H1 (cell line): ENCODE measurements around the gene ZDHHC11B. TPM values are rescaled to one million over a fixed set of nuclear protein-coding genes. Genes with fewer than 3 reads are reported as not detected.
"Not testable (repeated sequence)": the region's sequence is repeated elsewhere in the genome, so short reads cannot be mapped to it uniquely, and the experiment has no call there.

Experiments
- CTCF ChIA-PET: fragments of 300-600 bp; sonication (Branson Sonifier 250); formaldehyde crosslinking; loops from one replicate; lab custom pipeline; 2021; ENCODE audit not compliant: partially characterized antibody; lab: Charles Lee
- POLR2A ChIA-PET: fragments of 300-600 bp; sonication (Branson Sonifier 250); formaldehyde crosslinking; loops from one replicate; lab custom pipeline; 2021; ENCODE audit warnings: inconsistent platforms; ENCODE audit not compliant: partially characterized antibody; lab: Charles Lee
- DNase-seq, 2 experiments: peaks; one replicate each; pipeline versions ENCODE4 v3.0.0 to v3.0.0-alpha.2; 2010 to 2022; ENCODE audit warnings: low spot score in 2 of 2, low read depth in 1 of 2, mixed read lengths in 1 of 2
- FAIRE-seq: peaks from 2 replicates; lab custom pipeline; 2011; peaks lifted over from hg19 to GRCh38; lab: Jason Lieb, UNC
- H2AFZ ChIP-seq: 2 replicates; pipeline ENCODE4 v1.8.1; 2012; ENCODE audit warnings: low read length, inconsistent platforms
- H2AK5ac ChIP-seq: 2 replicates; pipeline ENCODE4 v1.6.1; 2013; ENCODE audit warnings: low read depth, low read length
- H2BK120ac ChIP-seq: replicated peaks from 2 replicates; pipeline ENCODE3; 2013; ENCODE audit warnings: low read depth, low read length, inconsistent platforms
- H2BK12ac ChIP-seq: 2 replicates; pipeline ENCODE4 v1.6.1; 2013; ENCODE audit warnings: low read depth, low read length
- H2BK15ac ChIP-seq: 2 replicates; pipeline ENCODE4 v1.6.1; 2013; ENCODE audit warnings: low read length
- H2BK20ac ChIP-seq: 2 replicates; pipeline ENCODE4 v1.6.1; 2013; ENCODE audit warnings: low read length
- H2BK5ac ChIP-seq: 2 replicates; pipeline ENCODE4 v1.6.1; 2013; ENCODE audit warnings: low read depth, low read length
- H3K14ac ChIP-seq: 2 replicates; pipeline ENCODE4 v1.6.1; 2013; ENCODE audit warnings: inconsistent platforms; ENCODE audit not compliant: insufficient read length
- H3K18ac ChIP-seq: 2 replicates; pipeline ENCODE4 v1.6.1; 2013; ENCODE audit warnings: low read length; ENCODE audit errors: extremely low read depth
- H3K23ac ChIP-seq: 2 replicates; pipeline ENCODE4 v1.6.1; 2013; ENCODE audit warnings: inconsistent platforms; ENCODE audit not compliant: insufficient read length
- H3K23me2 ChIP-seq: 2 replicates; pipeline ENCODE4 v1.6.1; 2013; ENCODE audit warnings: low read depth, low read length
- H3K27ac ChIP-seq: 2 replicates; pipeline ENCODE4 v1.6.1; 2011; ENCODE audit warnings: low read depth, low read length, inconsistent platforms
- H3K27me3 ChIP-seq, 4 experiments: replicated peaks in 1 of 4; 1 replicate in 1 of 4; 2 replicates in 3 of 4; pipeline versions ENCODE4 v1.6.1 to v1.8.1; 2011 to 2013; ENCODE audit warnings: low read length in 3 of 4, mild to moderate bottlenecking in 3 of 4, inconsistent platforms in 2 of 4, mixed read lengths in 2 of 4, moderate library complexity in 1 of 4; ENCODE audit not compliant: control insufficient read depth in 3 of 4, insufficient read depth in 3 of 4; ENCODE audit errors: extremely low read depth in 1 of 4
- H3K36me3 ChIP-seq, 4 experiments: 2 replicates each; pipeline versions ENCODE4 v1.6.1 to v1.8.1; 2011 to 2013; ENCODE audit warnings: mild to moderate bottlenecking in 4 of 4, low read length in 3 of 4, moderate library complexity in 2 of 4, control low read depth in 1 of 4, inconsistent platforms in 1 of 4; ENCODE audit not compliant: insufficient read depth in 4 of 4, control insufficient read depth in 2 of 4
- H3K4ac ChIP-seq: replicated peaks from 2 replicates; pipeline ENCODE3; 2013; ENCODE audit warnings: low read length, low read depth, mixed read lengths, inconsistent platforms; ENCODE audit not compliant: insufficient read length
- H3K4me1 ChIP-seq, 4 experiments: replicated peaks in 1 of 4; 1 replicate in 1 of 4; 2 replicates in 3 of 4; pipeline versions ENCODE4 v1.6.1 to v1.8.1; 2011 to 2013; ENCODE audit warnings: low read length in 3 of 4, inconsistent platforms in 2 of 4, mixed read lengths in 1 of 4; ENCODE audit not compliant: insufficient read depth in 4 of 4, control insufficient read depth in 3 of 4
- H3K4me2 ChIP-seq, 2 experiments: 2 replicates each; pipeline versions ENCODE4 v1.6.1 to v1.8.1; 2011 to 2013; ENCODE audit warnings: low read depth in 2 of 2, low read length in 2 of 2, control low read depth in 1 of 2, inconsistent platforms in 1 of 2, mild to moderate bottlenecking in 1 of 2; ENCODE audit not compliant: insufficient read depth in 1 of 2
- H3K4me3 ChIP-seq, 4 experiments: fragments of 200-600, 300-600 bp in 1 of 4; sonication (generic), shearing (Covaris generic), sonication (Bioruptor Twin) in 1 of 4; 2 replicates each; pipeline versions ENCODE4 v1.5.1 to v1.8.1; 2011 to 2016; ENCODE audit warnings: low read length in 4 of 4, low read depth in 3 of 4, control low read depth in 2 of 4, inconsistent platforms in 2 of 4, mild to moderate bottlenecking in 2 of 4, mixed read lengths in 1 of 4, moderate library complexity in 1 of 4; ENCODE audit not compliant: insufficient read depth in 2 of 4; ENCODE audit errors: extremely low read depth in 1 of 4
- H3K56ac ChIP-seq: replicated peaks from 2 replicates; pipeline ENCODE3; 2013; ENCODE audit warnings: low read depth, mild to moderate bottlenecking, mixed read lengths, low read length, inconsistent platforms; ENCODE audit not compliant: insufficient read length
- H3K79me1 ChIP-seq: 2 replicates; pipeline ENCODE4 v1.6.1; 2013; ENCODE audit warnings: low read depth, low read length, control low read depth
- H3K79me2 ChIP-seq, 2 experiments: 2 replicates each; pipeline versions ENCODE4 v1.6.1 to v1.8.1; 2012 to 2013; ENCODE audit warnings: low read length in 2 of 2, mild to moderate bottlenecking in 2 of 2, inconsistent platforms in 1 of 2; ENCODE audit not compliant: insufficient read depth in 2 of 2, control insufficient read depth in 1 of 2
- H3K9ac ChIP-seq, 4 experiments: replicated peaks in 1 of 4; 1 replicate in 1 of 4; 2 replicates in 3 of 4; pipeline versions ENCODE4 v1.6.1 to v1.8.1; 2011 to 2013; ENCODE audit warnings: low read depth in 3 of 4, low read length in 3 of 4, control low read depth in 2 of 4, mild to moderate bottlenecking in 2 of 4, moderate library complexity in 2 of 4, inconsistent platforms in 1 of 4; ENCODE audit errors: extremely low read depth in 1 of 4
- H3K9me3 ChIP-seq, 2 experiments: 2 replicates each; pipeline versions ENCODE4 v1.6.1 to v1.8.1; 2012 to 2013; ENCODE audit warnings: mild to moderate bottlenecking in 2 of 2, moderate library complexity in 2 of 2, control low read depth in 1 of 2, inconsistent platforms in 1 of 2, low read depth in 1 of 2, low read length in 1 of 2, mixed read lengths in 1 of 2; ENCODE audit not compliant: insufficient read depth in 2 of 2
- H4K20me1 ChIP-seq, 2 experiments: replicated peaks in 1 of 2; 2 replicates each; pipeline versions ENCODE3 to v1.8.1; 2011 to 2013; ENCODE audit warnings: inconsistent platforms in 2 of 2, low read length in 2 of 2, mild to moderate bottlenecking in 1 of 2; ENCODE audit not compliant: insufficient read depth in 2 of 2, control insufficient read depth in 1 of 2
- H4K5ac ChIP-seq: 2 replicates; pipeline ENCODE4 v1.6.1; 2013; ENCODE audit warnings: low read length, low read depth, mixed read lengths, inconsistent platforms; ENCODE audit not compliant: insufficient read length
- H4K8ac ChIP-seq: 2 replicates; pipeline ENCODE4 v1.8.0; 2013; ENCODE audit warnings: mild to moderate bottlenecking, moderate library complexity, low read length, inconsistent platforms; ENCODE audit not compliant: insufficient read depth; ENCODE audit errors: extremely low read depth
- H4K91ac ChIP-seq: replicated peaks from 2 replicates; pipeline ENCODE3; 2013; ENCODE audit warnings: low read length, mixed read lengths, inconsistent platforms; ENCODE audit not compliant: insufficient read length
- WGBS, 2 experiments: shearing (Covaris generic) in 1 of 2; methylation state at CpG; one replicate each; pipeline versions ENCODE4 v1.1.6 to v1.1.7; 2013 to 2015; ENCODE audit warnings: low lambda C conversion rate in 2 of 2, mixed read lengths in 2 of 2, inconsistent platforms in 1 of 2, low coverage in 1 of 2, missing lambda C conversion rate in 1 of 2; ENCODE audit not compliant: insufficient replicate concordance in 2 of 2, insufficient coverage in 1 of 2, insufficient read length in 1 of 2; ENCODE audit errors: extremely low coverage in 1 of 2, missing lambda C conversion rate in 1 of 2; 5-methylcytosine and 5-hydroxymethylcytosine counted together
- polyA plus RNA-seq, 7 experiments: library from polyadenylated mRNA; depleted of rRNA in 3 of 7; stranded (reverse) in 5 of 7; unstranded in 2 of 7; fragments of >200 nt in 5 of 7; fragments of 200-250 nt in 2 of 7; gene quantifications; 1 replicate in 5 of 7; 2 replicates in 1 of 7; 4 replicates in 1 of 7; pipeline versions ENCODE4 v1.2.1 to v1.2.3, GENCODE V29; 2011 to 2013; ENCODE audit warnings: missing spikeins in 2 of 7, mixed read lengths in 2 of 7
- total RNA-seq: library from RNA; stranded (reverse); fragmentation: NEBNext Ultra II Directional; extraction: Animal tissue kit (Norgen Biotek cat#: 25700); gene quantifications from 2 replicates; pipeline ENCODE4 v1.2.1, GENCODE V29; 2021

The ZDHHC11B gene
- total and polyA plus RNA-seq, 2 of the 8 experiments (the other 6 are each of a cell fraction or from before 2014, with no cell fraction given): 0.29 to 2.5 TPM

GRCh38 chr5:691049-691448 lies 93.5 kb downstream of the ZDHHC11B start:
- H3K23ac ChIP-seq, H3K79me2 ChIP-seq, H2BK12ac ChIP-seq, H3K56ac ChIP-seq, H3K14ac ChIP-seq, H4K8ac ChIP-seq, H3K4me1 ChIP-seq, H3K79me1 ChIP-seq, H3K18ac ChIP-seq, POLR2A ChIA-PET, FAIRE-seq, H3K9me3 ChIP-seq, H3K4me2 ChIP-seq, H4K20me1 ChIP-seq, H4K5ac ChIP-seq, H2BK20ac ChIP-seq, DNase-seq, H2AK5ac ChIP-seq, H2BK120ac ChIP-seq, H2BK15ac ChIP-seq, H4K91ac ChIP-seq, H3K27ac ChIP-seq, H2BK5ac ChIP-seq, H3K4me3 ChIP-seq, H3K9ac ChIP-seq, H2AFZ ChIP-seq, CTCF ChIA-PET, H3K36me3 ChIP-seq, H3K23me2 ChIP-seq, H3K4ac ChIP-seq: not testable (repeated sequence)
- H3K27me3 ChIP-seq: peaks cover 3 to 13% (median 12%) of the 10 kb centered on the region in 4 experiments
- WGBS, 2 experiments: no CpG with 5 or more reads among the region's 23 CpGs

- FAIRE-seq: peak; percentile 28
- H3K9ac ChIP-seq, H3K27ac ChIP-seq, H2BK20ac ChIP-seq, H3K23me2 ChIP-seq, H3K56ac ChIP-seq, H3K18ac ChIP-seq, H2BK15ac ChIP-seq, H3K79me2 ChIP-seq, H4K5ac ChIP-seq, H4K91ac ChIP-seq, H3K23ac ChIP-seq, POLR2A ChIA-PET, H3K9me3 ChIP-seq, H3K14ac ChIP-seq, H3K4me3 ChIP-seq, H3K4me2 ChIP-seq, DNase-seq, H3K36me3 ChIP-seq, H4K8ac ChIP-seq, H4K20me1 ChIP-seq, H3K4me1 ChIP-seq, H3K79me1 ChIP-seq, H3K4ac ChIP-seq, H2AFZ ChIP-seq, H2AK5ac ChIP-seq, CTCF ChIA-PET, H2BK12ac ChIP-seq, H2BK120ac ChIP-seq, H2BK5ac ChIP-seq: not testable (repeated sequence)
- peaks cover 3 to 13% (median 12%) of the 10 kb centered on the region in 4 experiments for H3K27me3 ChIP-seq
- WGBS, 2 experiments: no CpG with 5 or more reads among the region's 12 CpGs
Measured at GRCh38 chr5:690293-690692, 94.2 kb downstream of the ZDHHC11B start.
